HG03196 (cell line): ENCODE measurements around the gene PPP1R15B.

ENCODE experiments used
- ATAC-seq: cut with Tn5 transposase; IDR thresholded peaks from one replicate; pipeline ENCODE4 v1.9.1; 2021; ENCODE audit not compliant: unreplicated experiment

PPP1R15B gene

DNA sequence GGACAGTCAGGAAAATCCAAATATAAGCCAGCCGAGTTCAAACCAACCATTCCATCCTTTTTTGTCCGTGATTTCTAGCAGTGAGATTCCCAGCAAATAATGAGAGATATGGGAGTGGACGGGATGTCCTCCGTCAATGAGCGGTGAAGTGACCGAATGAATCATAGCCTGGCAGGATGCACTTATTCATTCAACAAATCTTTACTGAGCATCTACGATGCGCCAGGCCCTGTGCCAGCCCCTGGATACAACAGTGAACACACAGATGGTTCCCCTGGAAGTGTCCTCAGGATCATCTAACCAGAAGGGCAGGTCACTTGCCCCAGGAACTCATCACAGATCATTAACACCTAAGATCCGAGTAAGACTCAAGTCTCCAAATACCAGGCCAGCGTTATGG is 43.7 kb downstream of the PPP1R15B start:
- no peak for ATAC-seq

GRCh38 chr1:204367193-204367858 is 44.3 kb downstream of the PPP1R15B start:
- ATAC-seq, result no peak

GRCh38 chr1:204366759-204367158 is 44.9 kb downstream of the PPP1R15B start:
- no peak for ATAC-seq

DNA sequence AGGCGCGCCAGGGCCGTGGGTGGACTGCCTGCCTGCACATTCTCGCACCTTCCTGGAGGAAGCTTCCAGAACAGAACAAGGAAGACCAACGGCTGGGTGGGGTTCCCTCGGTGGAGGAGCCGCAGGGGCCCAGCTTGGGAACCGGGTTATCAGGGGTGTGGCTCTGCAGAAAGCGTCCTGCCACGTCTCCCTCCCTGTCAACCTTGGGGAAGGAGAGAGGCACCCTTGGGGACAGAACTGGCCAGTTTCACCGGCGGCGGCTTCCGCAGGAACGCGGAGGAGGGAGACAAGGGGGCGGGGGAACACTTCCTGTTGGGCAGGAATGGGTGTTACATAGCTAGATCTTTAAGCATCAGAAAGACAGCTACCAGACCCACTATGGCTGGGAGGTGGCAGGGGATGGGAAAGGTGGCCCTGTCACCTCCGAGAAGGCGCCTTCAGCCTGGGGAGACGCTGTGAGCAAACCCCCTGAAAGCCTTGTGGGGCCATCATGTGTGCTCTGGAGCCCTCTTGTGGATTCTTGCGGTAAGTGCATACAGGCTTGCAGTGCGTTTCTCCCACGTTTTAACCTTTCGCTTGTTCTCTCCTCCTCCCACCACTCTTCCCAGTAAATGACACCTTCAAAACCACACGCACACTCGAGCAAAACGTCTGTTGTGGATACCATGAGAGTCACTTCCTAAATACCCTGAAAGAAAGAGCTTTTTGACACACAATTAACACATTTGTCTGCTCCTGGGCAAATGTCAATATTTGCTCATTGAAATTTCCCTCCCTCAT is 48.1 kb downstream of the PPP1R15B start:
- no peak for ATAC-seq

GRCh38 chr1:204362984-204363334 is 48.7 kb downstream of the PPP1R15B start:
- no peak for ATAC-seq

GRCh38 chr1:204361781-204362180 is 49.8 kb downstream of the PPP1R15B start:
- no peak for ATAC-seq

DNA sequence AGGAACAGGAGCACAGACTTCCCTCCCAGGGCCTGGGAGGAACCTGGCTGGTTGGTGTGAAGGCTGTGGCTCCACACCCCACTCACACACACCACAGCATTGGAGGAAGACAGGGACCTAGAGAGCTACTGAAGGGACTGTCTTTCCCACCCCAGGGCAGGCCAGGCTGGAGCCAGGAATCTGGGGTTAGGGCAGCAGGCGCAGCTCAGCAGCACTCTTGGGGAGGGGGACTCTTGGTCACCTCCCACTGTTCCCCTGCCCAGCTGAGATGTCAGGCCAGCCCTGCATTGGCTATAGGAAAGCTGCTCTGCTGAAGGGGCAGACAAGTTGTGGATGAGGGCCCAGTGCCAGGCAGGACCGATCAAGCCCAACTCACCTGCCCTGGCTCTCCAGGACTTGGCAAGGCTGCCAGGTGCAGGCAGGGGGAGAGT is 50.3 kb downstream of the PPP1R15B start:
- ATAC-seq, result no peak

GRCh38 chr1:204360314-204360713 is 51.3 kb downstream of the PPP1R15B start:
- ATAC-seq, result no peak

- no peak for ATAC-seq
Measured at GRCh38 chr1:204359474-204360255, 52.0 kb downstream of the PPP1R15B start, which contains the start of gene PLEKHA6. TSS of gene PLEKHA6 (minus strand) at chr1:204359929. CDS start at chr1:204273727, 86,202 bp downstream.

DNA sequence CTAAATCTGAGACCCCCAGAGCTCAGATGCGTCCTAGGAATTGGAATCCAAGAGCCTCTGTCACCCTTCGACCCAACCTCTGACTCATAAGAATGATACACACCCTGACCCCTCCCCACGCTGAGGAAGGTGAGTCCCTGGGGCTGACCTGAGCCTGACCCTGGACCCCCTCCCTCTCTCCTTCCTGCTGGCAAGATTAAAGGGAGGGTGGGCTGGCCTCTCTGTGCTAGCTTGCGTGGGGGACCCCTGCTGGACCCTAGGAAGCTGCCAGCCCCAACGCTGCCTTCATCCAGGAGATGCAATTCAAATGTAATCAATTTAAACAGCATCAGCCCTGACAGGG is 52.5 kb downstream of the PPP1R15B start:
- no peak for ATAC-seq

DNA sequence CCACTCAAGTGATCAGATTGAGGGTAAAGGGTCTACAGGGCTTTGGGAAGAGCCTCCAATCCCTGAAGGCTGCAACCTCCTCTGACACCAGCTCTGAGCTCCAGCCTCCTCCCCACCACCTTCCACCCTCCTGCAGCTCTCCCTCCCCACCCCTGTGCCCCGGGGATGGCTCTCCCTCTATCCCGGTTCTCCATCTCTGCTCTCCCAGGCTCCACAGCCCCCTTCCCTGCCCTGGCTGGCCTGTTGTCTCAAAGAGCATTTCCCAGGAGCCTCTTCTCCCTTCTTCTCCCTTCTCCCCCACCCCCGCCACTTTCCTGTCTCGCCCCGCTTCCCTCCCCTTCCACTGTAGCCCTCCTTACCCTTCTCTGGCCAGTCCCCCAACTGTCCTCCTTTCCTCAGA is 53.0 kb downstream of the PPP1R15B start:
- no peak for ATAC-seq

DNA sequence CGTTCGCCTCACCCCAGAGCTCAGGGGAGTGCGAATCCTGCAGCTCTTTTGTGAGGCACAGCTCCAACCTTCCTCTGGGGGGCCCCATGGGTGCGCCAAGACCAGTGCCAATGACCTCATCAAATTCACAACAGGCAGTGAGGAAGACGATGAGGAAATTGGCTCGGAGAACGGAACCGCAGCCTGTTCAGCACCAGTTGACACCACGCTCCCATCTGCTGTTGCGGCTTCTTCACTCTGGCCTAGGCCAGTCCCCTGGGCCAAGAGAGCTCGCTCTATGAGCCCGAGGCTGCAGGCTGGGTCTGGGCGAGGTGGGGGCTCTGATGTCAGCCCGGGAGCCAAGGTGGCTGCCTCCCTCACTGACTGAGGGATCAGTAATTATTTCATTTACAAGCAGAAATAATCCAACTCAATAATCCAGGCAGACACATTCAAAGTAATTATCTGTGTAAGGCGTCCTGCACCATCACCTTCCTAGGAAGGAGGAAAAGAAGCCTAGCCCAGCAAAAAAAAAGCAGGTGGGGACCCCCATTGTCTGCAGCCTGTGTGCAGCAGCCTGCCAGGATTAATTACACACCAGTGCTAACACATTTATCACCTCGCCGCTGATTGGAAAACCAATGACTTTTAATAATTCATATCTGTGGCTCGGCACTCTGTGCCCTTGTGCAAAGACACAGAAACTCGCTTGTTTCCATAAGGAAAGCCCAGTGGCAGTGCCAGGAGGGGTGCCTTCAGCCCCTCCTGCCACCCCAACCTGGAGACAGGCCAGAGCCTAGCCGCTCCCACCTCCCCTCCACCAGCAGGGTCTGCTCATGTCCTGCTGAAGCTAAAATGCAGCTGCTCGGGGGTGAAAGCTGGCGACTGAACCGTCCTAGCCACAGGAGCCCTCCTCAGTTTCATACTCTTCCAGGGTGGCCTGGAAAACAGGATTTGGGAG is 53.8 kb downstream of the PPP1R15B start:
- ATAC-seq, result no peak

- ATAC-seq, result no peak
Measured at GRCh38 chr1:204356997-204357396, 54.6 kb downstream of the PPP1R15B start.

GRCh38 chr1:204355913-204356312 is 55.7 kb downstream of the PPP1R15B start:
- ATAC-seq, result no peak

GRCh38 chr1:204354579-204354978 is 57.0 kb downstream of the PPP1R15B start:
- ATAC-seq, result no peak
